Measurements from ENCODE around the gene C5orf22.

DNA sequence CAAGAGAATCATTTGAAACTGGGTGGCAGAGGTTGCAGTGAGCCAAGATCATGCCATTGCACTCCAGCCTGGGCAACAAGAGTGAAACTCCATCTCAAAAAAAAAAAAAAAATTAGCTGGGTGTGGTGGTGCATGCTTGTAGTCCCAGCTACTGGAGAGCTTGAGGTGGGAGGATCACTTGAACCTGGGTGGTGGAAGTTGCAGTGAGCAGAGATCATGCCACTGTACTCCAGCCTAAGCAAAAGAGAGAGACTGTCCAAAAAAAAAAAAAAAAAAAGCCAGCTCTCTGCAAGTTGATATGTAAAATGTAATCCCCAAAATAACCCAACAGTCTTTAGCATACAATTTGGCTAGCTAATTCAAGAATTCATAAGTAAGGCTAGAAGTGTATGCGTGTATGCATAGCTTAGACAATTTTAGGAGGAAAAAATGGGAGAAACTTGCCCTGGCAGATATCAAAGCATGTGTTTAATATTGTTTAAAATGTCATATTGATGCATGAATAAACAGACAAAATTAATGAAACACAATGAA, 36.3 kb downstream of the C5orf22 start:
- TF ChIP-seq TEAD4 (IDR thresholded peaks at IDR 0.05) (no peak), FOXM1 (IDR thresholded peaks at IDR 0.05; ENCODE audit: borderline replicate concordance, low read depth) (no peak), EP300 (IDR thresholded peaks at IDR 0.05; ENCODE audit: borderline replicate concordance) (no peak), TCF12 (IDR thresholded peaks at IDR 0.05; ENCODE audit: low read depth) (no peak), RAD21 (IDR thresholded peaks at IDR 0.05; ENCODE audit: low read depth) (no peak)
- TF ChIP-seq, protein P1, sequence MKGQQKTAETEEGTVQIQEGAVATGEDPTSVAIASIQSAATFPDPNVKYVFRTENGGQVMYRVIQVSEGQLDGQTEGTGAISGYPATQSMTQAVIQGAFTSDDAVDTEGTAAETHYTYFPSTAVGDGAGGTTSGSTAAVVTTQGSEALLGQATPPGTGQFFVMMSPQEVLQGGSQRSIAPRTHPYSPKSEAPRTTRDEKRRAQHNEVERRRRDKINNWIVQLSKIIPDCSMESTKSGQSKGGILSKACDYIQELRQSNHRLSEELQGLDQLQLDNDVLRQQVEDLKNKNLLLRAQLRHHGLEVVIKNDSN (IDR thresholded peaks at IDR 0.05): no peak
- TF ChIP-seq, protein P2, sequence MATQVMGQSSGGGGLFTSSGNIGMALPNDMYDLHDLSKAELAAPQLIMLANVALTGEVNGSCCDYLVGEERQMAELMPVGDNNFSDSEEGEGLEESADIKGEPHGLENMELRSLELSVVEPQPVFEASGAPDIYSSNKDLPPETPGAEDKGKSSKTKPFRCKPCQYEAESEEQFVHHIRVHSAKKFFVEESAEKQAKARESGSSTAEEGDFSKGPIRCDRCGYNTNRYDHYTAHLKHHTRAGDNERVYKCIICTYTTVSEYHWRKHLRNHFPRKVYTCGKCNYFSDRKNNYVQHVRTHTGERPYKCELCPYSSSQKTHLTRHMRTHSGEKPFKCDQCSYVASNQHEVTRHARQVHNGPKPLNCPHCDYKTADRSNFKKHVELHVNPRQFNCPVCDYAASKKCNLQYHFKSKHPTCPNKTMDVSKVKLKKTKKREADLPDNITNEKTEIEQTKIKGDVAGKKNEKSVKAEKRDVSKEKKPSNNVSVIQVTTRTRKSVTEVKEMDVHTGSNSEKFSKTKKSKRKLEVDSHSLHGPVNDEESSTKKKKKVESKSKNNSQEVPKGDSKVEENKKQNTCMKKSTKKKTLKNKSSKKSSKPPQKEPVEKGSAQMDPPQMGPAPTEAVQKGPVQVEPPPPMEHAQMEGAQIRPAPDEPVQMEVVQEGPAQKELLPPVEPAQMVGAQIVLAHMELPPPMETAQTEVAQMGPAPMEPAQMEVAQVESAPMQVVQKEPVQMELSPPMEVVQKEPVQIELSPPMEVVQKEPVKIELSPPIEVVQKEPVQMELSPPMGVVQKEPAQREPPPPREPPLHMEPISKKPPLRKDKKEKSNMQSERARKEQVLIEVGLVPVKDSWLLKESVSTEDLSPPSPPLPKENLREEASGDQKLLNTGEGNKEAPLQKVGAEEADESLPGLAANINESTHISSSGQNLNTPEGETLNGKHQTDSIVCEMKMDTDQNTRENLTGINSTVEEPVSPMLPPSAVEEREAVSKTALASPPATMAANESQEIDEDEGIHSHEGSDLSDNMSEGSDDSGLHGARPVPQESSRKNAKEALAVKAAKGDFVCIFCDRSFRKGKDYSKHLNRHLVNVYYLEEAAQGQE (IDR thresholded peaks at IDR 0.05; ENCODE audit: low read depth): no peak
